Muscle layer of duodenum (tissue), 2 donors: ENCODE measurements around the gene NSUN2.

Source experiments
- H3K27ac ChIP-seq: one replicate; pipeline ENCODE4 v1.7.0; 2013; ENCODE audit warnings: mild to moderate bottlenecking, low read length
- H3K27me3 ChIP-seq: one replicate; pipeline ENCODE4 v1.7.0; 2013; ENCODE audit warnings: low read depth, mild to moderate bottlenecking, control low read depth, low read length
- H3K36me3 ChIP-seq, 2 donors: one replicate each; pipeline ENCODE4 v1.7.0; 2013; ENCODE audit warnings: low read length in 2 of 2, control low read depth in 1 of 2, mild to moderate bottlenecking in 1 of 2; ENCODE audit not compliant: insufficient read depth in 2 of 2, control insufficient read depth in 1 of 2
- H3K4me1 ChIP-seq, 2 donors: one replicate each; pipeline ENCODE4 v1.7.0; 2013; ENCODE audit warnings: low read length in 2 of 2, mild to moderate bottlenecking in 2 of 2, control low read depth in 1 of 2, moderate library complexity in 1 of 2; ENCODE audit not compliant: insufficient read depth in 2 of 2, control insufficient read depth in 1 of 2
- H3K4me3 ChIP-seq, 2 donors: one replicate each; pipeline ENCODE4 v1.7.0; 2013; ENCODE audit warnings: low read length in 2 of 2, low read depth in 1 of 2, mild to moderate bottlenecking in 1 of 2
- H3K9me3 ChIP-seq, 2 donors: one replicate each; pipeline ENCODE4 v1.7.0; 2013; ENCODE audit warnings: low read length in 2 of 2, control low read depth in 1 of 2, mild to moderate bottlenecking in 1 of 2; ENCODE audit not compliant: control insufficient read depth in 1 of 2
- donor health status: healthy.

The NSUN2 gene

GRCh38 chr5:6552612-6553011, 80.2 kb downstream of the NSUN2 start:
- Histone ChIP-seq H3K9me3 (no peaks in the 10 kb centered on the region), H3K27ac (no peak overlapping the region), H3K27me3 (no peaks in the 10 kb centered on the region), H3K4me1 (no peaks in the 10 kb centered on the region), H3K4me3 (no peak overlapping the region), H3K36me3 (no peaks in the 10 kb centered on the region)

DNA sequence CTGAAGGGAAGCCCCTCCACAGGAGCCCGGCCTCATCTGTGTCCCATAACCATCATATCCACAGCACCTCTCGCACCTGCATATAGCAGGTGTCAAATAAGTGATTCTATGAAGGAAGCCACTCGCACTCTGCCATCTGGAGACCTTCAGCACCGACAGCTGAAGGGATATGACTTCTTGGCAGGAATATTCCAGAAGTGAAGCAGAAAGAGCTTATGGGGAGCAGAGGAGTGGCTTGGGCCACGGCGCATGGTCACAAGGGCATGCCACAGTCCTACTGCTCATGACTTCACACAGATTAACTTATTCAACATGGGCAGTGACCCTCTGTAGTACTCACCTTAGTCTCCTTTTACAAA, 80.9 kb downstream of the NSUN2 start:
- no peaks in the 10 kb centered on the region for H3K4me1 ChIP-seq
- H3K4me3 ChIP-seq, result no peak overlapping the region
- H3K27ac ChIP-seq, result no peak overlapping the region
- H3K27me3 ChIP-seq, result no peaks in the 10 kb centered on the region
- no peaks in the 10 kb centered on the region for H3K36me3 ChIP-seq
- H3K9me3 ChIP-seq, result no peaks in the 10 kb centered on the region

DNA sequence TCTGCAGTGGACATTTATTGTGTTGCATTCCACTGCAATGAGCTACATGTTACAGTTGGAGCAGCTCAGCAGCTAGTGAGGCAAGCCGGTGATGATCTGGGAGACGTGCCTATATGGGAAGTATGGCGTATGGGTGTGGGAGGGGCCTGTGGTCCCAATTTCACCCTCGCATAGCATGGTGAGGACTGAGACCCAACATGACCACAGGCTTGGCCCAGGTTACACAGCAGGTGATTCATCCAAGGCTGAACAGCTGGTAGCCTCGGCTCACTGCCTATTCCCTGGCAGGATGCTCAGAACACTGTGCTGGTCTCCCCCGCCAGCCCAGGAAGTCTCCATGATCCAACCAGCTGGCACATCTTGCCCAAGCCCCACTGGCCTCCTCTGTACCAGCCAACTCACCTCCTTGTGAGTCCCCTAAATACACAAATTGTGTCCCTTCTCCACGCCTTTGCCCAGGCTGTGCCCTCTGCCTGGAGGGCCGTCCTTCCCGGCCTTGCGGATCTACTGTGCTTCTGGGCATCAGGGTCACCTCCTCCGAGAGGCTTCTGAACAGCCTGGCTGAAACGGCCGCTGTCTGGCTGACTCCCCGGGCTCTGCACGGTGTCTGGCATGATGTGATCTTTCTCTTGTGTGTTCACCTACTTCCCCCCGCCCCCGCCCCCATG, 81.4 kb downstream of the NSUN2 start:
- no peaks in the 10 kb centered on the region for H3K4me1 ChIP-seq
- no peaks in the 10 kb centered on the region for H3K9me3 ChIP-seq
- no peaks in the 10 kb centered on the region for H3K27me3 ChIP-seq
- no peak overlapping the region for H3K4me3 ChIP-seq
- H3K27ac ChIP-seq, result no peak overlapping the region
- H3K36me3 ChIP-seq, result no peaks in the 10 kb centered on the region

DNA sequence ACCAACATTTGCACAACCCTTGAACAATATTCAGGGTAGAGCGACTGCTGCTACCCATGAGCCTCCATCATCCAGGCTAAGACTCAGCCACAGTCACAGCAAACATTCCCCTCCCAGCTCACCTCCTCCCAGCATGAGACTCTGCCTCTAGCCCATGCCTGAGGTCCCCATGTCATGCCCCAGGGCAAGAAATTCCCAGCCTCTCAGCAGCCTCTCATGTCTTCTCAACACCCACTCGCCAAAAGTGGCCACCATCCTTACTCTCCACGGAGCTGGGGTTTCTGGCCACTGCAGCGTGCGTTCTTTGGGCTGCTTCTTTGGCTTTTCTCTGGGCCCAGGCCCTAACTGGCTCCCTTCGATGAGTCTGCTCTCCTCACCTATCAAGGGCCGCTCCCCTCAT, 82.2 kb downstream of the NSUN2 start:
- no peak overlapping the region for H3K4me3 ChIP-seq
- H3K36me3 ChIP-seq, result no peaks in the 10 kb centered on the region
- no peaks in the 10 kb centered on the region for H3K9me3 ChIP-seq
- H3K27ac ChIP-seq, result no peak overlapping the region
- H3K4me1 ChIP-seq, result no peaks in the 10 kb centered on the region
- no peaks in the 10 kb centered on the region for H3K27me3 ChIP-seq
